ENCODE results near the gene MON1B. TPM values are rescaled to one million over a fixed set of nuclear protein-coding genes. Genes with fewer than 3 reads are reported as not detected.
A peak's percentile ranks its signal among the peaks of the same experiment; 100 is the strongest.

The MON1B gene
- total RNA-seq, 4 donors from 2014 or later, result 20.6 to 59.4 (median 47.1) TPM

DNA sequence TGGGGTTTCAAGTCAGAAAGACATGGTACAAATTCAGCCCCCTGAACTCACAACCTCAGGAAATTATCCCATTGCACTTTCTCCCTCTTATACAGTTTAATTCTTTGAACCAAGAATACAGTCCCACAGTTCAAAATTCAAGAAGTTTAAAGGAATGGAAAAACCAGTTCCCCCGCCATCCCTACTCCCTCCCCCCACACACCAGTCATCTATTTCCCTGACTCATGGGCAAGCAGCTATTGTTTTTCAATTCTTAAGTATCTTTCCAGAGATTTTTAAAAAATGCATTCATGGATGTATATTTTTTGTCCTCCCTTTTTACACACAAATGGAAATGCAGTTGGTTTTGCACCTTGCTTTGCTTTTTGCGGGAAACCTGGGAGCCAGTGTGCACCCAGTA, 15.5 kb downstream of the MON1B start:
- no peak for TF ChIP-seq POLR2A (IDR thresholded peaks at IDR 0.05)
- TF ChIP-seq, protein P1, sequence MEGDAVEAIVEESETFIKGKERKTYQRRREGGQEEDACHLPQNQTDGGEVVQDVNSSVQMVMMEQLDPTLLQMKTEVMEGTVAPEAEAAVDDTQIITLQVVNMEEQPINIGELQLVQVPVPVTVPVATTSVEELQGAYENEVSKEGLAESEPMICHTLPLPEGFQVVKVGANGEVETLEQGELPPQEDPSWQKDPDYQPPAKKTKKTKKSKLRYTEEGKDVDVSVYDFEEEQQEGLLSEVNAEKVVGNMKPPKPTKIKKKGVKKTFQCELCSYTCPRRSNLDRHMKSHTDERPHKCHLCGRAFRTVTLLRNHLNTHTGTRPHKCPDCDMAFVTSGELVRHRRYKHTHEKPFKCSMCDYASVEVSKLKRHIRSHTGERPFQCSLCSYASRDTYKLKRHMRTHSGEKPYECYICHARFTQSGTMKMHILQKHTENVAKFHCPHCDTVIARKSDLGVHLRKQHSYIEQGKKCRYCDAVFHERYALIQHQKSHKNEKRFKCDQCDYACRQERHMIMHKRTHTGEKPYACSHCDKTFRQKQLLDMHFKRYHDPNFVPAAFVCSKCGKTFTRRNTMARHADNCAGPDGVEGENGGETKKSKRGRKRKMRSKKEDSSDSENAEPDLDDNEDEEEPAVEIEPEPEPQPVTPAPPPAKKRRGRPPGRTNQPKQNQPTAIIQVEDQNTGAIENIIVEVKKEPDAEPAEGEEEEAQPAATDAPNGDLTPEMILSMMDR (IDR thresholded peaks at IDR 0.05), result no peak

GRCh38 chr16:77207030-77207429, 16.0 kb downstream of the MON1B start:
- TF ChIP-seq POLR2A (IDR thresholded peaks at IDR 0.05), result no peak
- TF ChIP-seq, protein P1 (IDR thresholded peaks at IDR 0.05), result no peak
- Histone ChIP-seq H3K27me3 (no peaks in the 10 kb centered on the region), H3K4me3 (no peak overlapping the region), H3K9me3 (no peaks in the 10 kb centered on the region), H3K4me1 (no peaks in the 10 kb centered on the region), H3K36me3 (no peaks in the 10 kb centered on the region), H3K27ac (no peak overlapping the region)
- no peak for DNase-seq

More for the DNA sequence above, 15.5 kb downstream of the MON1B start:
- DNase-seq, result no peak
- Histone ChIP-seq H3K27me3 (no peaks in the 10 kb centered on the region), H3K4me3 (no peak overlapping the region), H3K36me3 (no peaks in the 10 kb centered on the region), H3K27ac (no peak overlapping the region), H3K9me3 (no peaks in the 10 kb centered on the region), H3K4me1 (no peaks in the 10 kb centered on the region)

- Histone ChIP-seq H3K4me3 (no peak overlapping the region), H3K4me1 (peaks cover 0 to 6% (median 0%) of the 10 kb centered on the region in 4 donors), H3K9me3 (no peaks in the 10 kb centered on the region), H3K36me3 (no peaks in the 10 kb centered on the region), H3K27ac (no peak overlapping the region), H3K27me3 (no peaks in the 10 kb centered on the region)
- DNase-seq, result no peak
- no peak for TF ChIP-seq POLR2A (IDR thresholded peaks at IDR 0.05)
- TF ChIP-seq, protein P1 (IDR thresholded peaks at IDR 0.05), result no peak
Observed at GRCh38 chr16:77208382-77208781, 17.4 kb downstream of the MON1B start.

DNA sequence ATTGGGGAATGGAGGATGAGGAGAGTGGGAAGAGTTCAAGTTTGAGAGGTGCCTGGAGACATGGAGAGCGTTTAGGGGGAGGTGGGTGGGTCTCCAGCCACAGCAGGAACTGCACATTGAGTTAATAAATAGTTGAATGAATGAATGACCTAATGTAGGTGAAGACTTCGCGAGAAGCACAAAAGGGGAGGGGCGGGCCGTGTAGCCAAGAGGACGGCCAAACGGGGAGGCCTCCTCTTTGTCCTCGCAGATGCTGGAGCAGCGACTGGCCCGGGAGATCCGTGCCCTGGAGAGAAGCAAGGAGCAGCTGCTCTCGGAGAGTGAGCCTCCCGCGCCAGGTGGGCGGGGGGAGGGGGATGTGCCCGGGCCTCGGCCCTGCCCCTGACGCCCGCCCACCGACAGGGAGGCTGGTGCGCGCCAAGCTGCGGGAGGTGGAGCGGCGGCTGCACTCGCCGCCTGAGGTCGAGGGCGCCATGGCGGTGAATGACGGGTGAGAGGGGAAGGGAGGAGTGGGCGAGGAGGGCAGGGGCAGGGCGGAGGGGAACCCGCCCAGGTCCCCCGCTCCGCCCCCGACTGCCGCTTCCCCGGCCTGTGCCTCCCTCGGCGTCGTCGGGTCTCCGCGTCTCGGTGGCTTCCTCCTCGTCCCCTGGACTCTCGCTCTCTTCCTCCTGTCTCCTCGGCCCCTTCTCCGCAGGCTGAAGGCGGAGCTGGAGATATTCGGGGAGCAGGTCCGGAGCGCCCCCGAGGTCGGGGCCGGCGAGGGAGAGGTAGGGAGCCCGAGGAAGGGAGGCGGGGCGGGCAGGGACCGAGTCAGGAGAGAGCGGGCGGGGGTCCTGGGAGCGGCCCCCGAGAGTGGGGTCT, 21.1 kb downstream of the MON1B start:
- TF ChIP-seq, protein P1 (IDR thresholded peaks at IDR 0.05), result peak in 3 of 6 experiments; percentile 18 to 24 (median 20)
- no peak for TF ChIP-seq POLR2A (IDR thresholded peaks at IDR 0.05)
- Histone ChIP-seq H3K9me3 (no peaks in the 10 kb centered on the region), H3K4me3 (peak overlapping the region; percentile 57 to 82 (median 68)), H3K36me3 (no peaks in the 10 kb centered on the region), H3K4me1 (peaks cover 0 to 7% (median 0%) of the 10 kb centered on the region in 4 donors), H3K27ac (peak overlapping the region; percentile 54 to 78 (median 65)), H3K27me3 (no peaks in the 10 kb centered on the region)
- peak; percentile 62 to 81 (median 78) for DNase-seq

GRCh38 chr16:77212741-77213541, 22.0 kb downstream of the MON1B start:
- Histone ChIP-seq H3K27ac (peak overlapping the region; percentile 54 to 78 (median 65)), H3K9me3 (no peaks in the 10 kb centered on the region), H3K4me3 (peak overlapping the region; percentile 57 to 82 (median 68)), H3K4me1 (peaks cover 0 to 7% (median 0%) of the 10 kb centered on the region in 4 donors), H3K36me3 (no peaks in the 10 kb centered on the region), H3K27me3 (no peaks in the 10 kb centered on the region)
- TF ChIP-seq, protein P1 (IDR thresholded peaks at IDR 0.05), result no peak
- peak in 1 of 2 donors; percentile 8 for TF ChIP-seq POLR2A (IDR thresholded peaks at IDR 0.05)
- peak; percentile 70 to 84 (median 79) for DNase-seq
